HFFc6 (cell line): Measurements from ENCODE around the gene NMUR1. TPM values are rescaled to one million over a fixed set of nuclear protein-coding genes. Genes with fewer than 3 reads are reported as not detected.

Experiments
- DNase-seq: peaks from one replicate; pipeline ENCODE4 v3.0.0-alpha.2; 2018
- H3K27ac Mint-ChIP-seq: 2 replicates; pipeline ENCODE4 v1.8.0; 2020; ENCODE audit warnings: mild to moderate bottlenecking, mixed read lengths
- H3K27me3 Mint-ChIP-seq: 2 replicates; pipeline ENCODE4 v1.8.0; 2021; ENCODE audit warnings: mild to moderate bottlenecking, moderate library complexity, mixed read lengths; ENCODE audit not compliant: insufficient read depth
- H3K36me3 Mint-ChIP-seq: 2 replicates; pipeline ENCODE4 v1.8.0; 2021; ENCODE audit warnings: low read depth, mixed read lengths
- H3K4me1 Mint-ChIP-seq: 2 replicates; pipeline ENCODE4 v1.8.0; 2020; ENCODE audit warnings: low read depth, mixed read lengths
- H3K4me3 Mint-ChIP-seq: 2 replicates; pipeline ENCODE4 v1.8.0; 2020; ENCODE audit warnings: mild to moderate bottlenecking, moderate library complexity, mixed read lengths
- H3K9me3 Mint-ChIP-seq: 2 replicates; pipeline ENCODE4 v1.8.0; 2020; ENCODE audit warnings: mild to moderate bottlenecking, mixed read lengths
- total RNA-seq, 6 experiments: library from RNA; stranded (reverse); fragmentation: NEBNext Ultra II Directional; extraction: Animal tissue kit (Norgen Biotek cat#: 25700); gene quantifications; 2 replicates in 1 of 6; 3 replicates in 5 of 6; pipeline ENCODE4 v1.2.3, GENCODE V29; 2021
- TF ChIP-seq, protein P1 (sequence below): fragments of 200-600 bp; sonication (generic); IDR thresholded peaks from 2 replicates; pipeline ENCODE4 v1.5.0; 2021; ENCODE audit warnings: antibody characterized with exemption, mild to moderate bottlenecking

NMUR1 gene
- total RNA-seq, 6 experiments from 2014 or later: not detected

- no peaks in the 10 kb centered on the region; the same call in 1 of the 2 replicates for H3K4me1 Mint-ChIP-seq
- TF ChIP-seq, protein P1, sequence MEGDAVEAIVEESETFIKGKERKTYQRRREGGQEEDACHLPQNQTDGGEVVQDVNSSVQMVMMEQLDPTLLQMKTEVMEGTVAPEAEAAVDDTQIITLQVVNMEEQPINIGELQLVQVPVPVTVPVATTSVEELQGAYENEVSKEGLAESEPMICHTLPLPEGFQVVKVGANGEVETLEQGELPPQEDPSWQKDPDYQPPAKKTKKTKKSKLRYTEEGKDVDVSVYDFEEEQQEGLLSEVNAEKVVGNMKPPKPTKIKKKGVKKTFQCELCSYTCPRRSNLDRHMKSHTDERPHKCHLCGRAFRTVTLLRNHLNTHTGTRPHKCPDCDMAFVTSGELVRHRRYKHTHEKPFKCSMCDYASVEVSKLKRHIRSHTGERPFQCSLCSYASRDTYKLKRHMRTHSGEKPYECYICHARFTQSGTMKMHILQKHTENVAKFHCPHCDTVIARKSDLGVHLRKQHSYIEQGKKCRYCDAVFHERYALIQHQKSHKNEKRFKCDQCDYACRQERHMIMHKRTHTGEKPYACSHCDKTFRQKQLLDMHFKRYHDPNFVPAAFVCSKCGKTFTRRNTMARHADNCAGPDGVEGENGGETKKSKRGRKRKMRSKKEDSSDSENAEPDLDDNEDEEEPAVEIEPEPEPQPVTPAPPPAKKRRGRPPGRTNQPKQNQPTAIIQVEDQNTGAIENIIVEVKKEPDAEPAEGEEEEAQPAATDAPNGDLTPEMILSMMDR: no peak
- H3K4me3 Mint-ChIP-seq: no peak overlapping the region
- peaks cover 25% of the 10 kb centered on the region for H3K27me3 Mint-ChIP-seq
- H3K36me3 Mint-ChIP-seq: no peaks in the 10 kb centered on the region
- peaks cover 5% of the 10 kb centered on the region; the same call in 1 of the 2 replicates for H3K9me3 Mint-ChIP-seq
- DNase-seq: no peak
- no peak overlapping the region for H3K27ac Mint-ChIP-seq
Measured at GRCh38 chr2:231523451-231524285, 6.6 kb downstream of the NMUR1 start.

GRCh38 chr2:231522418-231523180, 7.6 kb downstream of the NMUR1 start:
- Mint-ChIP-seq H3K4me1 (no peaks in the 10 kb centered on the region; the same call in 1 of the 2 replicates), H3K4me3 (no peak overlapping the region), H3K27me3 (peaks cover 16% of the 10 kb centered on the region), H3K27ac (no peak overlapping the region), H3K36me3 (no peaks in the 10 kb centered on the region), H3K9me3 (peaks cover 5% of the 10 kb centered on the region; the same call in 1 of the 2 replicates)
- no peak for DNase-seq
- TF ChIP-seq, protein P1: no peak

DNA sequence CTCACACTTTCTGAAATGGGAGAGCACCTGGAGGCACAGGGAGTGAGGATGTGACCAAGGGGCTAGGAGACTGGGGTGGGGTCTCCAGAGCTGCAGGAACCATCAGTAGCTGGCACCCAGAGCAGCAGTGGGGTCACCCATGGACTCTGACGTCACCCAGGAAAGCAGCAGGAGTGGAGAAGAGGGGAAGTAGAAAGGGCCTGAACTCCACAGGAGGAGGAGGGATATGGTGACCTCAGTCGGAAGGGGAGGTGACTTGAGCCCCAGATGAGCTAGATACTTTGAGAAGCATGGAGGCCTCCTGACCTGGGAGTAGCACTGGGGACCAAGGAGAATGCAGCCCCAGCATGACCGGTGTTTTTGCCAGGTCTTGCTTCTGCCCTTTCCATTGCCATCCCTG, 8.8 kb downstream of the NMUR1 start:
- Mint-ChIP-seq H3K4me1 (no peaks in the 10 kb centered on the region; the same call in 1 of the 2 replicates), H3K4me3 (no peak overlapping the region), H3K9me3 (peaks cover 5% of the 10 kb centered on the region; the same call in 1 of the 2 replicates), H3K27ac (no peak overlapping the region), H3K36me3 (no peaks in the 10 kb centered on the region), H3K27me3 (peaks cover 14% of the 10 kb centered on the region)
- TF ChIP-seq, protein P1: no peak
- no peak for DNase-seq

- Mint-ChIP-seq H3K4me3 (no peak overlapping the region), H3K9me3 (peaks cover 5% of the 10 kb centered on the region; the same call in 1 of the 2 replicates), H3K27me3 (peaks cover 16% of the 10 kb centered on the region), H3K27ac (no peak overlapping the region), H3K4me1 (peaks cover 2% of the 10 kb centered on the region), H3K36me3 (no peaks in the 10 kb centered on the region)
- TF ChIP-seq, protein P1: no peak
- DNase-seq: no peak
Measured at GRCh38 chr2:231519975-231520555, 10.2 kb downstream of the NMUR1 start.

DNA sequence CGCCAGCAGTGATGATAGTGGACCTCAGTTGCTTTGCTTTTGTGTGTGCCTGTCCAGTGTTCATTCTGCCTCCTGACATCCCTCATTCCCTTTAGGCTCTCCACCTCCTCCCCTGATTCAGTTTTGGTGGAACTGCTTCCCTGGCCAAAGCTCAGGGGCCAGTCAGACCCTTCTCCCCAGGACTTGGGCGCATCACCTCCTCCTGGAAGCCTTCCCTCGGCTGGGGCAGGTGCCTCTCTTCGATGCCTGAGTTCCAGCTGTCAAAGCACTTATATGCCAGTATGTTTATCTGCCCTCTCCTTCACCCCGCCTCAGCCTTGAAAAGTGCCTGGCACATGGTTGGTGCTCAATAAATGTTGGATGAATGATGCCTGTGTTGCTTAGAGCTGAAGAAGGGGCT, 11.5 kb downstream of the NMUR1 start:
- DNase-seq: no peak
- TF ChIP-seq, protein P1: no peak
- H3K4me1 Mint-ChIP-seq: peaks cover 9% of the 10 kb centered on the region
- H3K36me3 Mint-ChIP-seq: no peaks in the 10 kb centered on the region
- H3K4me3 Mint-ChIP-seq: no peak overlapping the region
- peaks cover 13% of the 10 kb centered on the region for H3K27me3 Mint-ChIP-seq
- no peak overlapping the region for H3K27ac Mint-ChIP-seq
- no peaks in the 10 kb centered on the region for H3K9me3 Mint-ChIP-seq
